Heart right ventricle (tissue), 16 donors: ENCODE measurements around the gene ANAPC4. TPM values are rescaled to one million over a fixed set of nuclear protein-coding genes. Genes with fewer than 3 reads are reported as not detected.

ENCODE experiments used
- ATAC-seq, 8 donors: fragments of 200-7000 bp; cut with Tn5 transposase; one replicate each; pipeline ENCODE4 v1.9.1; 2020; ENCODE audit warnings: mild to moderate bottlenecking in 8 of 8, moderate library complexity in 8 of 8, moderate number of reproducible peaks in 1 of 8
- DNase-seq, 2 donors: peaks; one replicate each; pipeline ENCODE4 v3.0.0-alpha.2; 2020
- H3K27ac ChIP-seq, 10 donors: fragments of 200-600 bp; sonication (generic) in 2 of 10; one replicate each; pipeline versions ENCODE4 v1.5.0 to v1.8.0; 2020 to 2022; ENCODE audit warnings: mild to moderate bottlenecking in 3 of 10
- H3K27me3 ChIP-seq, 7 donors: fragments of 200-600 bp; one replicate each; pipeline ENCODE4 v1.8.0; 2021 to 2022; ENCODE audit warnings: mild to moderate bottlenecking in 2 of 7
- H3K36me3 ChIP-seq, 9 donors: fragments of 200-600 bp; sonication (generic) in 1 of 9; one replicate each; pipeline versions ENCODE4 v1.5.0 to v1.8.0; 2020 to 2022; ENCODE audit warnings: mild to moderate bottlenecking in 2 of 9
- H3K4me1 ChIP-seq, 9 donors: fragments of 200-600 bp; sonication (generic) in 1 of 9; one replicate each; pipeline versions ENCODE4 v1.5.0 to v1.8.0; 2020 to 2022; ENCODE audit warnings: mild to moderate bottlenecking in 4 of 9
- H3K4me3 ChIP-seq, 10 donors: fragments of 200-600 bp; sonication (generic) in 2 of 10; one replicate each; pipeline versions ENCODE4 v1.5.0 to v1.8.0; 2020 to 2022; ENCODE audit warnings: mild to moderate bottlenecking in 7 of 10, moderate library complexity in 2 of 10
- H3K9me3 ChIP-seq, 11 donors: fragments of 200-600 bp in 10 of 11; sonication (generic) in 2 of 11; one replicate each; pipeline versions ENCODE4 v1.5.0 to v1.8.0; 2013 to 2022; ENCODE audit warnings: mild to moderate bottlenecking in 2 of 11, control low read depth in 1 of 11, moderate library complexity in 1 of 11
- CTCF ChIP-seq, 9 donors: fragments of 200-600 bp; sonication (generic) in 2 of 9; IDR thresholded peaks; one replicate each; pipeline versions ENCODE4 v1.5.0 to v1.8.0; 2021 to 2022; ENCODE audit warnings: antibody characterized with exemption in 9 of 9, mild to moderate bottlenecking in 5 of 9, moderate library complexity in 1 of 9
- WGBS, 2 donors: extraction: QIAGEN DNeasy Blood & Tissue Kit; methylation state at CpG; one replicate each; pipeline ENCODE4 v1.1.7; 2013; ENCODE audit warnings: inconsistent platforms in 1 of 2; 5-methylcytosine and 5-hydroxymethylcytosine counted together
- intact Hi-C, 10 donors: fragments of 100-400 bp; cut with DNase I; formaldehyde crosslinking; loops; one replicate each; pipeline versions ENCODE4 v1.11.1 to v1.14.2; 2022
- polyA plus RNA-seq, 2 donors: library from polyadenylated mRNA; stranded (reverse); fragments of 200-250 nt; gene quantifications; one replicate each; pipeline ENCODE4 v1.2.3, GENCODE V29; 2013
- total RNA-seq, 10 donors: library from RNA; stranded (reverse); fragmentation: NEBNext Ultra II Directional in 3 of 10; extraction: Animal tissue kit (Norgen Biotek cat#: 25700) in 3 of 10; gene quantifications; one replicate each; pipeline versions ENCODE4 v1.2.1 to v1.2.4, GENCODE V29; 2021 to 2023
- donor health status: Arrhythmogenic right ventricular cardiomyopathy.
- donor health status: ischemic (EF 13 %, LVEDD 7.1; RV severe dilation, severe dysfunction).
- donor health status: healthy with polysubstance abuse.
- donor health status: DM: no; HTN: yes; CAD: no.
- donor health status: DM: no; HTN: no; CAD: no.
- donor health status: ischemic (EF 25% LVEDD 6.9; RV normal size, moderate dysfunction).
- donor health status: ischemic (EF 25% LVEDD 5.7; RV mildly dilated, moderate dysfunction).
- donor health status: healthy.
- donor health status: DM: yes; HTN: yes; CAD: no.
- donor health status: Ischemic cardiomyopathy.
- donor health status: ischemic (EF 35%, LVEDD 5.7; RV mildly dilated, moderate dysfunction).
- donor health status: nonischemic (EF 11% LVEDD 7.7; RV severe dilation, severe dysfunction).
- donor health status: DM: yes; HTN: yes; CAD: no.
- donor health status: PGD.
- donor health status: ischemic (EF 29% LVEDD 5.4; RV normal size, mild dysfunction).
- donor health status: nonischemic (EF 23%, LVEDD 6.1; RV moderate dilation, normal function).

The ANAPC4 gene
- total and polyA plus RNA-seq, 12 donors: 8.2 to 26.7 (median 11.5) TPM

- intact Hi-C loops: no loop called here
- H3K36me3 ChIP-seq: peaks cover 0 to 100% (median 61%) of the 10 kb centered on the region in 9 donors
- no peak overlapping the region for H3K27ac ChIP-seq
Observed at GRCh38 chr4:25403699-25404098, 26.6 kb downstream of the ANAPC4 start.

GRCh38 chr4:25405453-25405852 is 28.4 kb downstream of the ANAPC4 start:
- intact Hi-C loops: no loop called here
- no peak for ATAC-seq
- Histone ChIP-seq H3K36me3 (peaks cover 0 to 100% (median 69%) of the 10 kb centered on the region in 9 donors), H3K4me1 (no peaks in the 10 kb centered on the region), H3K27me3 (no peaks in the 10 kb centered on the region), H3K4me3 (no peak overlapping the region), H3K9me3 (no peaks in the 10 kb centered on the region), H3K27ac (no peak overlapping the region)
- no peak for DNase-seq
- TF ChIP-seq CTCF (IDR thresholded peaks at IDR 0.05): no peak
- WGBS, 2 donors: 74 to 76% methylated on average over 2 of the region's 2 CpGs

More at GRCh38 chr4:25403699-25404098, 26.6 kb downstream of the ANAPC4 start:
- Histone ChIP-seq H3K4me3 (no peak overlapping the region), H3K9me3 (no peaks in the 10 kb centered on the region), H3K27me3 (no peaks in the 10 kb centered on the region), H3K4me1 (no peaks in the 10 kb centered on the region)
- no peak for TF ChIP-seq CTCF (IDR thresholded peaks at IDR 0.05)
- DNase-seq (no peak), ATAC-seq (no peak)

GRCh38 chr4:25406081-25406692 is 29.1 kb downstream of the ANAPC4 start:
- TF ChIP-seq CTCF (IDR thresholded peaks at IDR 0.05): no peak
- H3K9me3 ChIP-seq: no peaks in the 10 kb centered on the region
- no peak for DNase-seq
- no peak overlapping the region for H3K27ac ChIP-seq
- no peak overlapping the region for H3K4me3 ChIP-seq
- H3K4me1 ChIP-seq: no peaks in the 10 kb centered on the region
- ATAC-seq: no peak
- intact Hi-C loops: no loop called here
- WGBS, 2 donors: 88 to 92% methylated on average over 5 of the region's 5 CpGs
- peaks cover 0 to 100% (median 73%) of the 10 kb centered on the region in 9 donors for H3K36me3 ChIP-seq
- no peaks in the 10 kb centered on the region for H3K27me3 ChIP-seq

- H3K4me3 ChIP-seq: no peak overlapping the region
- intact Hi-C loops: no loop called here
- TF ChIP-seq CTCF (IDR thresholded peaks at IDR 0.05): no peak
- H3K27ac ChIP-seq: no peak overlapping the region
- 87 to 90% methylated on average over 4 of the region's 4 CpGs for WGBS, 2 donors
- no peaks in the 10 kb centered on the region for H3K4me1 ChIP-seq
- H3K27me3 ChIP-seq: no peaks in the 10 kb centered on the region
- H3K9me3 ChIP-seq: no peaks in the 10 kb centered on the region
- ATAC-seq (no peak), DNase-seq (no peak)
- H3K36me3 ChIP-seq: peaks cover 0 to 100% (median 56%) of the 10 kb centered on the region in 9 donors
Observed at GRCh38 chr4:25410820-25411529, 33.9 kb downstream of the ANAPC4 start.
